H7 (cell line): ENCODE data around the gene IL11. TPM values are rescaled to one million over a fixed set of nuclear protein-coding genes. Genes with fewer than 3 reads are reported as not detected.

ENCODE experiments used
- DNase-seq: peaks from one replicate; pipeline ENCODE4 v3.0.0; 2012
- H3K27me3 ChIP-seq: 2 replicates; pipeline ENCODE4 v1.6.0; 2011; ENCODE audit warnings: mild to moderate bottlenecking, low read length; ENCODE audit not compliant: control insufficient read depth, insufficient read depth
- H3K36me3 ChIP-seq: replicated peaks from 2 replicates; pipeline ENCODE4 v1.5.1; 2011; ENCODE audit warnings: low read length; ENCODE audit not compliant: control insufficient read depth, insufficient read depth
- H3K4me3 ChIP-seq: 2 replicates; pipeline ENCODE4 v1.5.1; 2011; ENCODE audit warnings: low read depth, mild to moderate bottlenecking, control low read depth, low read length, moderate library complexity; ENCODE audit not compliant: insufficient read depth
- total RNA-seq: library from RNA; depleted of rRNA; stranded (reverse); fragments of >200 nt; shearing (Covaris generic); gene quantifications from 2 replicates; pipeline ENCODE4 v1.2.3, GENCODE V29; 2014

IL11 gene
- total RNA-seq, 1 experiment from 2014 or later, result 0.59 TPM

DNA sequence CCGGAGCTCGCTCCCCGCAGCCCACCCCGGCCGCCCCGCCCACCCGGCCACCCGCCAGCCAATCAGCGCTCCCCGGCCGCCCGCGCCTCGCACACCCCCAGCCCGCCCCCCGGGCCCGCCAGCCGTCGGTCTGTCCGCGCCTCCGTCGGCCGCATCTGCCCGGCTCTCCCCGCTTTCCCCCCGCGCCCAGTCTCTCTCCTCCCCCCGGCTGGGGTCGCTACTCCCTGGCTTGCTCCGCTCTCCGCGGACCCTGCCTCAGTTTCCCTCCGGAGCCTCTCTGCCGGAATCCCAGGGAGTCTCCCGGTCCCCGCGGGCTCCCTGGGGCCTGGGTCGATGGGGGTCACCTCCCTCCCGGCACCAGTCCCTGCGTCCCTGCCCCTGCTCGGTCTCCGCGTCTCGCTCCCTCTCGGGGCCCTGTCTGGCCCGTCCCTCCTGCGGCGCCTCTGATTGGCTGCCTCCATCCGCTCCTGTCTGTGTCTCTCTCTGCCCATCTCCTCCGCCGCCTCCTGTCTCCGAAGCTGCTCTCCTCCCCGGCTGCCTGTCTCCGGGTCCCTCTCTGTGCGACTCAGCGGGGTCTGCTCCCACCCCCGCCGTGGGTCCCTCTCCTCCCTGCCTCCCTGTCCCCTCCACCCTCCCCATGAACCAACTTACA lies 484 bp downstream of the IL11 start:
- H3K4me3 ChIP-seq, result peak overlapping the region; percentile 59
- peak; percentile 99 for DNase-seq
- peaks cover 36% of the 10 kb centered on the region for H3K27me3 ChIP-seq
- no peaks in the 10 kb centered on the region for H3K36me3 ChIP-seq

DNA sequence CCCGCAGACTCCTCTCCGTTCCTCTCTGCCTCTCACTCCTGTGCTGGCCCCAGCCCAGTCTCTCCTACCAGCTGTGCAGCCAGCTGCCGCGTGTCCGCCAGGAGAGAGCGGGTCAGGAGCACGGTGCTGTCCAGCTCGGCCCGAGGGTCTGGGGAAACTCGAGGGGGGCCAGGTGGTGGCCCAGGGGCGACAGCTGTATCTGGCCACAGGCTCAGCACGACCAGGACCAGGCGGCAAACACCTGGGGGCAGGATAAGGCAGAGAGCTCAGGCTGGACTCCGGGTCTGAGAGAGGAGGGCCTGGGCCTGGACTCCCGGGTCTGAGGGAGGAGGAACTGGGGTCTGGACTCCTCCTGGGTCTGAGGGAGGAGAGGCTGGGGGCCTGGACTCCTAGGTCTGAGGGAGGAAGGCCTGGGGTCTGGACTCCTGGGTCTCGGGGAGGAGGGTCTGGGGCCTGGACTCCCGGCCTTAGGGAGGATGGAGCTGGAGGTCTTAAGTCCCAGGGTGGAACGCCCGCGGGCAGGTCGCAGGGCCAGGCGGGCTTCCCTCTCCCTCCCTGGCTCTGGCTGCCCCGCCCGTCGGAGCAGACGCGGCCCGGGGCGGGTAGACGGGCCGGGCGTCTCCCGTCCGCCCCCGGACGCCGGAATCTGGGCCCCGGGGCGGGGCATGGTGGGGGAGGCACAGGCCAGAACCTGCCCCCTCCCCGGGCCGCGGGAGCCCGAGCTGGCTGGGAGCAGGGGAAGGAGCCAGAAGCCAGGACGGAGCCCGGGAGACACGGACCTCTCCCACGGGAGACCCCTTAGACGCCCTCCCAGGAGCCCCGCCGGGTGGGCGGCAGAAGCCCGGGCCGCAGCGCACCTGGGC lies 1.3 kb downstream of the IL11 start:
- peaks cover 36% of the 10 kb centered on the region for H3K27me3 ChIP-seq

DNA sequence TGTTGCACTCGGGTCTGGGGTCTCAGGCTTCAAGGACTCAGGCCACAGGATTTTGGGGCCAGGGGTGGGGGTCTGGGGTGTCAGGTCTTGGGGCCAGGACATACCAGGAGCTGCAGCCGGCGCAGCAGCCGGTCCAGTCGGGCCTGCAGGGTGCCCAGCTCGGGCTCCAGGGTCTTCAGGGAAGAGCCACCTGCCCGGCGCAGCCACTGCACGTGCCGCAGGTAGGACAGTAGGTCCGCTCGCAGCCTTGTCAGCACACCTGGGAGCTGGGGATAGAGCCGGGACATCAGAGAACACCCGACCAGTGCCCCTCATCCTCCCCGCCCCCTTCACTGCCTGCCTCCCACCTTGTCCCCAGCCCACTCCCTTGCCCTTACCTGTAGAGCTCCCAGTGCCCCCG lies 2.2 kb downstream of the IL11 start:
- DNase-seq, result no peak
- Histone ChIP-seq H3K36me3 (no peaks in the 10 kb centered on the region), H3K27me3 (peaks cover 36% of the 10 kb centered on the region), H3K4me3 (no peak overlapping the region)

More for the DNA sequence above, 1.3 kb downstream of the IL11 start:
- peak overlapping the region; percentile 59 for H3K4me3 ChIP-seq
- H3K36me3 ChIP-seq, result no peaks in the 10 kb centered on the region
- peak; percentile 92 for DNase-seq

DNA sequence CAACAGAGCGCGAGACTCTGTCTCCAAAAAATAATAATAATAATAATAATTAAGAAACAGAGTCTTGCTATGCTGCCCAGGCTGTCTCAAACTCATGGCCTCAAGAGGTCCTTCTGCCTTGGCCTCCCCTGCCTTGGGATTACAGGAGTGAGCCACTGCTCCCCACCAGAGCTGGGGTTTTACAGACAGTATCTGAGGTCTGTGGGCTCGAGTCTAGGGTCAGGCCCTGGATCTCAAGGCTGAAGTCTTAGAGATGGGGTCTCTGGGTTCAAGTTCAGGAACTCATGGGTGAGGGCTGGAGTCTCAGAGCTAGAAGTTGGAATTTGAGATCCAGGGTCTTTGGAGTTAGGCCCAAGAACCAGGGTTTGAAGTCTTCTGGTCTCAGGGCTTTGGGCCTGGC lies 3.5 kb downstream of the IL11 start:
- no peaks in the 10 kb centered on the region for H3K36me3 ChIP-seq
- no peak overlapping the region for H3K4me3 ChIP-seq
- no peak for DNase-seq
- H3K27me3 ChIP-seq, result peaks cover 30% of the 10 kb centered on the region

DNA sequence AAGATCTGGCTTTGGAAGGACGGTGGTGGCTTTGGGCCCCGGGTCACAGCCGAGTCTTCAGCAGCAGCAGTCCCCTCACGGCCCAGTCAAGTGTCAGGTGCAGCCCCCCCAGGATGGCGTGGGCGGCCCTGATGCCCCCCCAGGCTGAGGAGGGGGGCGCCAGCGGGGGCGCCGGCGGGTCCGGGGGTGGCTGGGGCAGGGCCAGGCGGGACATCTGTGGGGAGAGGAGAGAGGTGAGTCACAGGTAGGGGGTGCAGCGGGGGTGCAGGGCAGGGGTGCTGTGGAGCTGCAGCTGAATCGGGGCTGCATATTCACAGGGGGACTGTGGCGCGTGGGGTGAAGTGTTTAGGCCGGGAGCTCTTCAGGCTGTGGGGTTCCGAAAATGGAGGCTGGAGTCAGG lies 4.3 kb downstream of the IL11 start:
- DNase-seq, result no peak
- no peak overlapping the region for H3K4me3 ChIP-seq
- no peaks in the 10 kb centered on the region for H3K36me3 ChIP-seq
- H3K27me3 ChIP-seq, result peaks cover 23% of the 10 kb centered on the region

DNA sequence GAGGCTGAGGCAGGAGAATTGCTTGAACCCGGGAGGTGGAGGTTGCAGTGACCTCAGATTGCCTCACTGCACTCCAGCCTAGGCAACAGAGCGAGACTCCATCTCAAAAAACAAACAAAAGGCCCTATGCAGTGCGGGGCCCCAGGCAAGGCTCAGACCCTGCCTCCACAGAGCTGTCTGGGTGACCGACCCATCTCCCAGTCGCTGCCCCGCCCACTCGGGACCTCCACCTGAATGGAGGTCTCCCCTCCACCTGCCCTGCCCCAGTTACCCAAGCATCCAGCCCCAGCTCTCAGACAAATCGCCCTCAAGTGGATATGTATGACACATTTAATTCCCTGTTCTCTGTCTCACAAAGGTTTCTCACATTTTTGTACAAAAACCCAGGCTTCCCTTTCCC lies 5.0 kb downstream of the IL11 start:
- no peak for DNase-seq
- H3K4me3 ChIP-seq, result no peak overlapping the region
- H3K27me3 ChIP-seq, result peaks cover 18% of the 10 kb centered on the region
- H3K36me3 ChIP-seq, result no peaks in the 10 kb centered on the region

DNA sequence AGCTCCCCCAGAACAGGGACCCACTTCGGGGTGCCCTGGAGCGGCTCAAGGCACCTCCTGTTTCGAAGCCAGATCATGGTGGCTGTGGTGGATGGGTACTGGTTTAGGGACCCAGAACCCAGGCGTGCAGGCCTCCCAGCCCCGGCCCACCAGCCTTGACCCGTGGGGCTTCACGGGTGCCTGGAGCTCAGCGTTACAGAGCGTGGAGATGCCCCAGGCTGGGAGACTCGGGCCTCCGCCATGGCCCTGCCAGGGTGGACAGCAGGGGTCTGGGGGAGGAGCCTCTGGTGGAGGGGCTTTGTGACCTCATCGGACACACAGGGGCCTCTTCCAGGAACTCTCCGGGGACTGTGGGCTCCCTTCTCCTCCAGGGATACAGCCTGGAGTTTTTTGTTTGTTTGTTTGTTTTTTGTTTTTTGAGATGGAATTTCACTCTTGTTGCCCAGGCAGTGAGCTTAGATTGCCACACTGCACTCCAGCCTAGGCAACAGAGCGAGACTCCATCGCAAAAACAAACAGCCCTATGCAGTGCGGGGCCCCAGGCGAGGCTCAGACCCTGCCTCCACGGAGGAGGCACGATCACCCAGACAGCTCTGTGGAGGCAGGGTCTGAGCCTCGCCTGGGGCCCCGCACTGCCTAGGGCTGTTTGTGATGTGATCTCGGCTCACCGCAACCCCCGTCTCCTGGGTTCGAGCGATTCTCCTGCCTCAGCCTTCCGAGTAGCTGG lies 7.1 kb downstream of the IL11 start, which contains the start of gene GARIN5B:
GARIN5B (minus strand) TSS at position 271 of the 727 bp plus-strand sequence; CDS start at position 77, 194 bp downstream.
- no peaks in the 10 kb centered on the region for H3K36me3 ChIP-seq
- H3K4me3 ChIP-seq, result no peak within 1 kb of the TSS
- H3K27me3 ChIP-seq, result peaks cover 1% of the 10 kb centered on the region; the same call in 1 of the 2 replicates
- DNase-seq, result peak; percentile 87

DNA sequence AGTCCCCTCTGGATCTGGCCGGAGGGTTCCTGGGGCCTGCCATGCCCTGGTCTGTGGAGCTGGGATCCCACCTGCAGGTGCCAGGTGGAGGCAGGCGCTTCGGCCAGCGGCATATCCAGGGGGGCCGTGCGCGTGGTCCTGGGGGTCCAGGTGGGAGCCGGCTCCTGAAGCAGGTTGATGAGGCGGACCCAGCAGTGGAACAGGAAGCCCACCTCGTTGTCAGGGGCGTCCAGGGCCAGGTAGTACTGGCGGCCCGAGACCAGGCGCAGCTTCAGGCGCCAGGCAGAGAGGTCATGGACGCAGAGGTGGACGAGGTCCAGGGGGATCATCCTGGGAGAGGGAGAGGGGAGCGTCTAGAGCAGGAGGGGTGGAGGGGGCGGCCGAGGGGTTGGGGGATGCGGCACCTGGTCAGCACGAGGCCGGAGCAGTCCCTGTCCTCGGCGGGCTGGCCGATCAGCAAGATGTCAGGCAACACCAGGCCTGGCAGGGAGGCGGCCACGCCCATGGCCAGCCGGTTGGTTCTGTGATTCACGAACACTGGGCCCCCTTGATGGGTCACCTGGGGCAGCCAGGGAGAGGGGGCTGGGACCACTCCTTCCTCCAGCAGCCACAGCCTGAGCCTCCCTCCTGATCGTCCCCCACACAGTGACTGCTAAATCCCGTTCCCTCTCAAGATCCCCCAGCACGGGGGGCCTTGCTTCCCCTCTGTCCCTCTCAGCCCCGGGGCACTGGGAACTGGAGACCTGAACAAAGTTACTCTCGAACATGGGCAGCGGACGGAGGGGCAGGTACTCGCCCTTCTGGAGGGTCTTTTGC lies 7.9 kb downstream of the IL11 start:
- peak; percentile 71 for DNase-seq
- Histone ChIP-seq H3K36me3 (no peaks in the 10 kb centered on the region), H3K27me3 (peaks cover under 1% of the 10 kb centered on the region; the same call in 1 of the 2 replicates), H3K4me3 (no peak overlapping the region)

DNA sequence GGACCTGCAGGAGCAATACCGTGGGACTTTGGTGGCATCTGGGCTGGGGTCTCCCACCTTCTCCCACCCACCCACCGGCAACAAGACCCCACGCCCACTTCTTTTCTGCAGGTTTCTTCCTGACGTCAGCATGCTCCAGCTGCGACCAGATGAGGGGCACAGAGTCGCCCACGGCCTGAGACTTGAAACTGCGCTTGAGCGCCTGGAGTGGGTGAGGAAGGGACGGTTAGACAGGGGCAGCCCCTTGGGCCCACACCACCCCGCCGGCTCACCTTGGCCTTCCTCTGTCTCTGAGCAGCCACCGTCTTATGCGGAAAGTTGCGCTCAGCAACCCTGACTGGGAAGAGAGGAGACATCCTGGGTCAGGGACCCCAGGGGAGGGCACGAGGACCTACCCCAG lies 9.4 kb downstream of the IL11 start:
- H3K4me3 ChIP-seq, result no peak overlapping the region
- DNase-seq, result peak; percentile 43
- peaks cover 6% of the 10 kb centered on the region for H3K27me3 ChIP-seq
- no peaks in the 10 kb centered on the region for H3K36me3 ChIP-seq

DNA sequence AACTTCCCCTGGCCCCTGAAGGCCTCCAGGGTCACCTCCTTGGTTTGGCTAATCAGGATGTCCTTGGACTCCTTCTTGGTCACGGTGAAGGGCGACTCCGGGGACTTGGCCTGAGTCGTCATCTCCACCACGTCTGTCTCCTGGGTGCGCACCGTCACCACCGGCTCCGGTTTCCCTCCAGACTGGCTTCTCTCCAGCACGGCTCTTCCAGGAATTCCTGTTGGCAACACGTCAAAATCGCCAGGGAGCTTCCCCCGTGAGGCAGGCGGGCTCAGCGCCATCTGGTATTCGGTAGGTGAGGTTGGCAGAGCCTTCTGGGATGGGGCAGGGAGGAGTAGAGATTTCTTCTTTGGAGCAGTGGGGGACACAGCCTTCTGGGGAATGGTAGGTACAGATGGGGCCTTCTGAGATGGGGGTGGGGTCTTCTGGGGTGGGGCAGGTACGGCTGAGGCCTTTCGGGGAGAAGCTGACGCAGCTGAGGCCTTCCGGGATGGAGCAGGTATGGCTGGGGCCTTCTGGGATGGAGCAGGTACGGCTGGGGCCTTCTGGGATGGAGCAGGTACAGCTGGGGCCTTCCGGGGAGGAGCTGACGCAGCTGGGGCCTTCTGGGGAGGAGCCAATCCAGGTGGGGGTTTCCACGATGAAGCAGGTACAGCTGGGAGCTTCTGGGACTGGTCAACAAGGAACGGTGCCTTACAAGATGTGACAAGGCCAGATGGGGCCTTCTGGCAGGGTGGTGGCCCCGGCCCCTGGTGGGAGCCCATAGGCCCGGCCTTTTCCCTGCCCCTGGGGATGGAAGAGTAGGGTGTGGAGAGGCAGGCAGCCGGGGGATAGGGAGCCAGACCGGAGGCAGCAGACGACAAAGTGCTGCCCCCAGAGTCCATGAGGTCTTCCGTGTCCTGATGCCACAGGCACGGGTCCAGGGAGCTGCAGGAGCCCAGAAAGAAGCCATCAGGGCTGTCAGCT lies 11.0 kb downstream of the IL11 start:
- Histone ChIP-seq H3K4me3 (no peak overlapping the region), H3K36me3 (no peaks in the 10 kb centered on the region), H3K27me3 (peaks cover 22% of the 10 kb centered on the region)
- DNase-seq, result peak; percentile 64

DNA sequence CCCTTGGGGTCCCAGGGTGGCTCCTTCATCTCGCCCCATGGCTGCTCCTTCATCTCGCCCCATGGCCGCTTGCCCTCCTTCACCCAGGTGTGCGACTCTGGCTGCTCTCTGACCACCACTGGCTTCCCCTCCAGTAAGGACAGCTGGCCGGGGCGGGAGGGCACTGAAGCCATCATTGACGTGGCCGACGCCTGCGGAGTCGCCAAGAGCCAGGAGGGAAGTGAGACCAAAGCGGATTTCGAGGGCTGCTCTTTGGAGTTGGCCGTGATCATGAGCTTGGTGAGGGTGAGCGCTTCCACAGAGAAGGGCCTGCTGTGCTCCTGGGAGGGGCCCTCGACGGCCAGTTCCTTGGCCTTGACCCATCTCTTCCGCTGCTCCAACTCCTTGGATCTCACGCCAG lies 11.8 kb downstream of the IL11 start:
- H3K36me3 ChIP-seq, result no peaks in the 10 kb centered on the region
- peaks cover 28% of the 10 kb centered on the region for H3K27me3 ChIP-seq
- DNase-seq, result peak; percentile 39
- no peak overlapping the region for H3K4me3 ChIP-seq

DNA sequence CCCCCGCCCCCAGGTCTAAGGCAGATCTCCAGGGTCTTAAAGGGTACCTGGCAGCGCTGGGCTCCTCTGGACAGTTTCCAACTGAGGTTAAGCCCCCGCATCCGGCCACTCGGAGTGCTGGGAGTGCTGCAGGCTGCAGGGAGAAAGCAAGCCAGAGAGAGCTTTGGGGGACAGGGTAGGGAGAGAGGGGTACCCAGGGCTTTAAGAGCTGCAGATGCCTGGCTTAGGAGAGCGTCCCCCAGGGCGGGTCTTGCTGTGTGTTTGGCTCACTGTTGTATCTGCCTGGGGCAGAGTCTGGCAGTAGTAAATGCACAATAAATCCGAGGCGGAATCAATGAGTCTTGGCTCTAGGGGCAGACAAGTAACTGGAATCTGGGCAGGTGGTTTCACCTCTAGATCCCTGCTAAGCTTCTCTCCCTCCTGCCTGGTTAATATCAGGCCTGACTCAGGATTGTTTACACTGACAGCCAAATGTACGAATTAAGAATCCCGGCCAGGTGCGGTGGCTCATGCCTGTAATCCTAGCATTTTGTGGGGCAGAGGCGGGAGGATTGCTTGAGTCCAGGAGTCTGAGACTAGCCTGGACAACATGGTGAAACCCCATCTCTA lies 14.9 kb downstream of the IL11 start:
- H3K36me3 ChIP-seq, result no peaks in the 10 kb centered on the region
- no peak for DNase-seq
- peaks cover 52% of the 10 kb centered on the region for H3K27me3 ChIP-seq
- H3K4me3 ChIP-seq, result no peak overlapping the region

DNA sequence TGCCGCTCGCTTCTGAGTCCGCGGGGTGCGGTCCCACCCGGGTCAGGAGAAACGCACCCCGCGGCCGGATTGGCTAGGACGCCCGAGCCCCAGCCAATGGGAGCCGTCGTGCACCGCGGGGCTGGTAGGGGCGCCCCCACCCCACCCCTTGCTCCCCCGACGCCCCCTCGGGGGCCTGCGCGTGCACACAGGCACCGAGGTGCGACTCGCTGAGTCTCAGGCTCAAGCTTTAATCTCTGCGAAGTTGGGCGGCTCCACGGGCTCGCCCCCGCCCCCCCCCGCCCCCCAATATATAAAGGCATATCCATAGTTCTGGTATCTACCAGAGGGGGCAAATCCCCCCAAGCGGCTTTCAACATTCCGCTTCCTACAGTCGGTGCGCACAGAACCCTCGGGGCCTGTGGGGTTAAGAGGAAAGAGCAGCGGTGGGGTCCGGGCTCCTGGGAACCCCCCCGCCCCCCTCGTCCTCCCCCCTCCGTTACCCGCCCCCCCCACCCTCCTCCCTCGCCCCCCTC lies 15.5 kb downstream of the IL11 start, which contains the start of gene COX6B2:
COX6B2 (minus strand) TSS at position 22 of the 515 bp plus-strand sequence. CDS start 198 bp downstream, outside the sequence.
- no peaks in the 10 kb centered on the region for H3K36me3 ChIP-seq
- DNase-seq, result peak; percentile 93
- H3K27me3 ChIP-seq, result peaks cover 52% of the 10 kb centered on the region
- peak within 1 kb of the TSS; percentile 54 for H3K4me3 ChIP-seq
